ENCODE results near the gene SMAD4. TPM values are rescaled to one million over a fixed set of nuclear protein-coding genes. Genes with fewer than 3 reads are reported as not detected.

Gene SMAD4
- total and polyA plus RNA-seq, 2 of the 8 experiments (the other 6 are each of a cell fraction or from before 2014, with no cell fraction given) = 86.5 to 139 TPM

GRCh38 chr18:51049137-51049536 is 19.1 kb downstream of the SMAD4 start (continued):
- TF ChIP-seq, protein P1, sequence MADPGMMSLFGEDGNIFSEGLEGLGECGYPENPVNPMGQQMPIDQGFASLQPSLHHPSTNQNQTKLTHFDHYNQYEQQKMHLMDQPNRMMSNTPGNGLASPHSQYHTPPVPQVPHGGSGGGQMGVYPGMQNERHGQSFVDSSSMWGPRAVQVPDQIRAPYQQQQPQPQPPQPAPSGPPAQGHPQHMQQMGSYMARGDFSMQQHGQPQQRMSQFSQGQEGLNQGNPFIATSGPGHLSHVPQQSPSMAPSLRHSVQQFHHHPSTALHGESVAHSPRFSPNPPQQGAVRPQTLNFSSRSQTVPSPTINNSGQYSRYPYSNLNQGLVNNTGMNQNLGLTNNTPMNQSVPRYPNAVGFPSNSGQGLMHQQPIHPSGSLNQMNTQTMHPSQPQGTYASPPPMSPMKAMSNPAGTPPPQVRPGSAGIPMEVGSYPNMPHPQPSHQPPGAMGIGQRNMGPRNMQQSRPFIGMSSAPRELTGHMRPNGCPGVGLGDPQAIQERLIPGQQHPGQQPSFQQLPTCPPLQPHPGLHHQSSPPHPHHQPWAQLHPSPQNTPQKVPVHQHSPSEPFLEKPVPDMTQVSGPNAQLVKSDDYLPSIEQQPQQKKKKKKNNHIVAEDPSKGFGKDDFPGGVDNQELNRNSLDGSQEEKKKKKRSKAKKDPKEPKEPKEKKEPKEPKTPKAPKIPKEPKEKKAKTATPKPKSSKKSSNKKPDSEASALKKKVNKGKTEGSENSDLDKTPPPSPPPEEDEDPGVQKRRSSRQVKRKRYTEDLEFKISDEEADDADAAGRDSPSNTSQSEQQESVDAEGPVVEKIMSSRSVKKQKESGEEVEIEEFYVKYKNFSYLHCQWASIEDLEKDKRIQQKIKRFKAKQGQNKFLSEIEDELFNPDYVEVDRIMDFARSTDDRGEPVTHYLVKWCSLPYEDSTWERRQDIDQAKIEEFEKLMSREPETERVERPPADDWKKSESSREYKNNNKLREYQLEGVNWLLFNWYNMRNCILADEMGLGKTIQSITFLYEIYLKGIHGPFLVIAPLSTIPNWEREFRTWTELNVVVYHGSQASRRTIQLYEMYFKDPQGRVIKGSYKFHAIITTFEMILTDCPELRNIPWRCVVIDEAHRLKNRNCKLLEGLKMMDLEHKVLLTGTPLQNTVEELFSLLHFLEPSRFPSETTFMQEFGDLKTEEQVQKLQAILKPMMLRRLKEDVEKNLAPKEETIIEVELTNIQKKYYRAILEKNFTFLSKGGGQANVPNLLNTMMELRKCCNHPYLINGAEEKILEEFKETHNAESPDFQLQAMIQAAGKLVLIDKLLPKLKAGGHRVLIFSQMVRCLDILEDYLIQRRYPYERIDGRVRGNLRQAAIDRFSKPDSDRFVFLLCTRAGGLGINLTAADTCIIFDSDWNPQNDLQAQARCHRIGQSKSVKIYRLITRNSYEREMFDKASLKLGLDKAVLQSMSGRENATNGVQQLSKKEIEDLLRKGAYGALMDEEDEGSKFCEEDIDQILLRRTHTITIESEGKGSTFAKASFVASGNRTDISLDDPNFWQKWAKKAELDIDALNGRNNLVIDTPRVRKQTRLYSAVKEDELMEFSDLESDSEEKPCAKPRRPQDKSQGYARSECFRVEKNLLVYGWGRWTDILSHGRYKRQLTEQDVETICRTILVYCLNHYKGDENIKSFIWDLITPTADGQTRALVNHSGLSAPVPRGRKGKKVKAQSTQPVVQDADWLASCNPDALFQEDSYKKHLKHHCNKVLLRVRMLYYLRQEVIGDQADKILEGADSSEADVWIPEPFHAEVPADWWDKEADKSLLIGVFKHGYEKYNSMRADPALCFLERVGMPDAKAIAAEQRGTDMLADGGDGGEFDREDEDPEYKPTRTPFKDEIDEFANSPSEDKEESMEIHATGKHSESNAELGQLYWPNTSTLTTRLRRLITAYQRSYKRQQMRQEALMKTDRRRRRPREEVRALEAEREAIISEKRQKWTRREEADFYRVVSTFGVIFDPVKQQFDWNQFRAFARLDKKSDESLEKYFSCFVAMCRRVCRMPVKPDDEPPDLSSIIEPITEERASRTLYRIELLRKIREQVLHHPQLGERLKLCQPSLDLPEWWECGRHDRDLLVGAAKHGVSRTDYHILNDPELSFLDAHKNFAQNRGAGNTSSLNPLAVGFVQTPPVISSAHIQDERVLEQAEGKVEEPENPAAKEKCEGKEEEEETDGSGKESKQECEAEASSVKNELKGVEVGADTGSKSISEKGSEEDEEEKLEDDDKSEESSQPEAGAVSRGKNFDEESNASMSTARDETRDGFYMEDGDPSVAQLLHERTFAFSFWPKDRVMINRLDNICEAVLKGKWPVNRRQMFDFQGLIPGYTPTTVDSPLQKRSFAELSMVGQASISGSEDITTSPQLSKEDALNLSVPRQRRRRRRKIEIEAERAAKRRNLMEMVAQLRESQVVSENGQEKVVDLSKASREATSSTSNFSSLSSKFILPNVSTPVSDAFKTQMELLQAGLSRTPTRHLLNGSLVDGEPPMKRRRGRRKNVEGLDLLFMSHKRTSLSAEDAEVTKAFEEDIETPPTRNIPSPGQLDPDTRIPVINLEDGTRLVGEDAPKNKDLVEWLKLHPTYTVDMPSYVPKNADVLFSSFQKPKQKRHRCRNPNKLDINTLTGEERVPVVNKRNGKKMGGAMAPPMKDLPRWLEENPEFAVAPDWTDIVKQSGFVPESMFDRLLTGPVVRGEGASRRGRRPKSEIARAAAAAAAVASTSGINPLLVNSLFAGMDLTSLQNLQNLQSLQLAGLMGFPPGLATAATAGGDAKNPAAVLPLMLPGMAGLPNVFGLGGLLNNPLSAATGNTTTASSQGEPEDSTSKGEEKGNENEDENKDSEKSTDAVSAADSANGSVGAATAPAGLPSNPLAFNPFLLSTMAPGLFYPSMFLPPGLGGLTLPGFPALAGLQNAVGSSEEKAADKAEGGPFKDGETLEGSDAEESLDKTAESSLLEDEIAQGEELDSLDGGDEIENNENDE (IDR thresholded peaks at IDR 0.05; ENCODE audit: insufficient replicate concordance, low read length) = peak; percentile 55

Measured in H1 (cell line).